ENCODE results near the gene TRPC4AP. TPM values are rescaled to one million over a fixed set of nuclear protein-coding genes. Genes with fewer than 3 reads are reported as not detected.

TRPC4AP gene
- total and polyA plus RNA-seq, 2 of the 8 experiments (the other 6 are each of a cell fraction or from before 2014, with no cell fraction given), result 73.1 to 74.8 TPM

- Histone ChIP-seq H2AK5ac (ENCODE audit: low read depth, low read length) (no peak overlapping the region), H3K14ac (ENCODE audit: insufficient read length) (no peak overlapping the region), H2BK20ac (ENCODE audit: low read length) (no peak overlapping the region), H2BK5ac (ENCODE audit: low read depth, low read length) (no peak overlapping the region), H3K27me3 (replicated peaks in 1 of 4; ENCODE audit: control insufficient read depth in 3 of 4, extremely low read depth in 1 of 4, insufficient read depth in 3 of 4, low read length in 3 of 4) (no peaks in the 10 kb centered on the region), H3K23ac (ENCODE audit: insufficient read length) (no peak overlapping the region), H4K8ac (ENCODE audit: extremely low read depth, insufficient read depth, low read length) (no peak overlapping the region), H3K9me3 (ENCODE audit: insufficient read depth in 2 of 2, low read depth in 1 of 2, low read length in 1 of 2) (no peaks in the 10 kb centered on the region), H3K4me1 (replicated peaks in 1 of 4; ENCODE audit: control insufficient read depth in 3 of 4, insufficient read depth in 4 of 4, low read length in 3 of 4) (no peaks in the 10 kb centered on the region), H3K79me2 (ENCODE audit: control insufficient read depth in 1 of 2, insufficient read depth in 2 of 2, low read length in 2 of 2) (no peaks in the 10 kb centered on the region), H3K23me2 (ENCODE audit: low read depth, low read length) (no peaks in the 10 kb centered on the region), H2BK15ac (ENCODE audit: low read length) (no peak overlapping the region), H3K4ac (replicated peaks; ENCODE audit: insufficient read length, low read depth, low read length) (no peak overlapping the region), H3K4me2 (ENCODE audit: insufficient read depth in 1 of 2, low read depth in 2 of 2, low read length in 2 of 2) (no peak overlapping the region), H3K79me1 (ENCODE audit: low read depth, low read length) (no peaks in the 10 kb centered on the region), H4K5ac (ENCODE audit: insufficient read length, low read depth, low read length) (no peak overlapping the region), H3K36me3 (ENCODE audit: control insufficient read depth in 2 of 4, insufficient read depth in 4 of 4, low read length in 3 of 4) (peaks cover 9 to 36% (median 19%) of the 10 kb centered on the region in 4 experiments), H4K20me1 (replicated peaks in 1 of 2; ENCODE audit: control insufficient read depth in 1 of 2, insufficient read depth in 2 of 2, low read length in 2 of 2) (no peaks in the 10 kb centered on the region), H3K4me3 (ENCODE audit: extremely low read depth in 1 of 4, insufficient read depth in 2 of 4, low read depth in 3 of 4, low read length in 4 of 4) (no peak overlapping the region), H3K56ac (replicated peaks; ENCODE audit: insufficient read length, low read depth, low read length) (no peak overlapping the region), H2BK120ac (replicated peaks; ENCODE audit: low read depth, low read length) (no peak overlapping the region), H3K27ac (ENCODE audit: low read depth, low read length) (no peak overlapping the region), H3K9ac (replicated peaks in 1 of 4; ENCODE audit: extremely low read depth in 1 of 4, low read depth in 3 of 4, low read length in 3 of 4) (no peak overlapping the region), H3K18ac (ENCODE audit: extremely low read depth, low read length) (no peak overlapping the region), H4K91ac (replicated peaks; ENCODE audit: insufficient read length, low read length) (no peak overlapping the region), H2AFZ (ENCODE audit: low read length) (no peak overlapping the region), H2BK12ac (ENCODE audit: low read depth, low read length) (no peak overlapping the region)
- FAIRE-seq, result no peak
- 96% methylated on average over 3 of the region's 4 CpGs; no CpG with 5 or more reads in 1 of the 2 experiments for WGBS, 2 experiments (ENCODE audit: extremely low coverage in 1 of 2, insufficient coverage in 1 of 2, insufficient read length in 1 of 2, insufficient replicate concordance in 2 of 2, low coverage in 1 of 2, low lambda C conversion rate in 2 of 2, missing lambda C conversion rate in 1 of 2)
- DNase-seq (ENCODE audit: low read depth in 1 of 2, low spot score in 2 of 2), result no peak
- ChIA-PET POLR2A (ENCODE audit: partially characterized antibody) (no interaction called here), CTCF (ENCODE audit: partially characterized antibody) (no interaction called here)
- TF ChIP-seq POU5F1 (IDR thresholded peaks at IDR 0.05; ENCODE audit: low read depth, low read length) (no peak), CHD1 (IDR thresholded peaks at IDR 0.05; ENCODE audit: low read depth, low read length) (no peak), SIX5 (IDR thresholded peaks at IDR 0.05; ENCODE audit: low read depth, low read length) (no peak), ATF2 (IDR thresholded peaks at IDR 0.05; ENCODE audit: low read length) (no peak)
These were observed 62.5 kb downstream of the TRPC4AP start for GRCh38 chr20:35030136-35030535.

Data from H1 (cell line).